Gastroesophageal sphincter (tissue), 3 donors: ENCODE results near the gene MLLT1.

Experiments used
- EP300 ChIP-seq: sonication (generic); formaldehyde crosslinking; IDR thresholded peaks from one replicate; pipeline ENCODE4 v1.6.1; 2017; ENCODE audit warnings: antibody characterized with exemption, mild to moderate bottlenecking
- POLR2A ChIP-seq, 2 donors: fragments of 450-650 bp; IDR thresholded peaks; one replicate each; pipeline ENCODE4 v1.6.1; 2017; ENCODE audit warnings: antibody characterized with exemption in 2 of 2, mild to moderate bottlenecking in 2 of 2, moderate library complexity in 1 of 2
- POLR2AphosphoS5 ChIP-seq: sonication (generic); formaldehyde crosslinking; IDR thresholded peaks from one replicate; pipeline ENCODE4 v1.6.1; 2017; ENCODE audit warnings: antibody characterized with exemption
- TF ChIP-seq, protein P1 (sequence below), 4 experiments: fragments of 200-600 bp in 2 of 4; fragments of 450-650 bp in 2 of 4; sonication (generic) in 1 of 4; IDR thresholded peaks; one replicate each; pipeline ENCODE4 v1.5.1; 2017 to 2019; ENCODE audit warnings: antibody characterized with exemption in 4 of 4, mild to moderate bottlenecking in 2 of 4, moderate library complexity in 2 of 4

DNA sequence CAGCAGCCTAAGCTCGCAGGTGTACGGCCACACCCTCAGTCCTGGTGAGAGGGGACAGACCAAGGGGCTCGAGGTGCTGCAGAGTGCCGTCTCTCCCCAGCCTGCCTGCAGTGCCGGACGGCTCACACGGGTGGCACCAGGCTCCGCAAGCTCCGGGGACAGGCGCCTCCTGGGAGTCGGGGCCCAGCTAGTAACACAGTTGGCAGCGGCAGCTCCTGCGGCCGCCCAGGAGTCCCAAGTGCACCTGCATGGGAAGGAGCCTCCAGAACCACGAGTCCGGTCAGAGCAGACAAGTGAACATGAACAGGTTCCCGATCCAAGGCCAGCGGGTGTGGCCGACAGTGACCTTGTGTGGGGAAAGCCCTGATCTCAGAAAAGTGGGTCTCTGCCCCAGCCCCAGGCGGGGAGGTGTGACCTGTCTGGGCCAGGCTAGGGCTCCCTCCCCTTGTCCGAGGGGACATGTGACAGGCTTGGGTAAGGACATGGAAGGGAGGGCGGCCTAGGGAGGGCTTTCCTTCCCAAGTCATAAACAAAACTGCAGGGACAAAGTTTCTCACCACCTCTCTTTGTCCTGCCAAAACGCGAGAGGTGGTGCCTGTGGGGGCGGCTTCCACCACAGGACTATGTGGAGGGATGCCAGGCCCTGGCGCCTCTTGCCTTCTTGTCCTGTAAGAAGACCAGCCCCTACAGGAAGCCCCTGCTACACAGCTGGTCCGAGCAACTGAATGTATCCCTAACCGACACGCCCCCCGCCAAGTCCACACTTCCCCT lies 46.5 kb downstream of the MLLT1 start:
- TF ChIP-seq, protein P1, sequence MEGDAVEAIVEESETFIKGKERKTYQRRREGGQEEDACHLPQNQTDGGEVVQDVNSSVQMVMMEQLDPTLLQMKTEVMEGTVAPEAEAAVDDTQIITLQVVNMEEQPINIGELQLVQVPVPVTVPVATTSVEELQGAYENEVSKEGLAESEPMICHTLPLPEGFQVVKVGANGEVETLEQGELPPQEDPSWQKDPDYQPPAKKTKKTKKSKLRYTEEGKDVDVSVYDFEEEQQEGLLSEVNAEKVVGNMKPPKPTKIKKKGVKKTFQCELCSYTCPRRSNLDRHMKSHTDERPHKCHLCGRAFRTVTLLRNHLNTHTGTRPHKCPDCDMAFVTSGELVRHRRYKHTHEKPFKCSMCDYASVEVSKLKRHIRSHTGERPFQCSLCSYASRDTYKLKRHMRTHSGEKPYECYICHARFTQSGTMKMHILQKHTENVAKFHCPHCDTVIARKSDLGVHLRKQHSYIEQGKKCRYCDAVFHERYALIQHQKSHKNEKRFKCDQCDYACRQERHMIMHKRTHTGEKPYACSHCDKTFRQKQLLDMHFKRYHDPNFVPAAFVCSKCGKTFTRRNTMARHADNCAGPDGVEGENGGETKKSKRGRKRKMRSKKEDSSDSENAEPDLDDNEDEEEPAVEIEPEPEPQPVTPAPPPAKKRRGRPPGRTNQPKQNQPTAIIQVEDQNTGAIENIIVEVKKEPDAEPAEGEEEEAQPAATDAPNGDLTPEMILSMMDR (IDR thresholded peaks at IDR 0.05), result no peak
- TF ChIP-seq POLR2A (IDR thresholded peaks at IDR 0.05) (no peak), EP300 (no peak), POLR2AphosphoS5 (no peak)
